ENCODE measurements around the gene CMKLR1.

Gene CMKLR1

DNA sequence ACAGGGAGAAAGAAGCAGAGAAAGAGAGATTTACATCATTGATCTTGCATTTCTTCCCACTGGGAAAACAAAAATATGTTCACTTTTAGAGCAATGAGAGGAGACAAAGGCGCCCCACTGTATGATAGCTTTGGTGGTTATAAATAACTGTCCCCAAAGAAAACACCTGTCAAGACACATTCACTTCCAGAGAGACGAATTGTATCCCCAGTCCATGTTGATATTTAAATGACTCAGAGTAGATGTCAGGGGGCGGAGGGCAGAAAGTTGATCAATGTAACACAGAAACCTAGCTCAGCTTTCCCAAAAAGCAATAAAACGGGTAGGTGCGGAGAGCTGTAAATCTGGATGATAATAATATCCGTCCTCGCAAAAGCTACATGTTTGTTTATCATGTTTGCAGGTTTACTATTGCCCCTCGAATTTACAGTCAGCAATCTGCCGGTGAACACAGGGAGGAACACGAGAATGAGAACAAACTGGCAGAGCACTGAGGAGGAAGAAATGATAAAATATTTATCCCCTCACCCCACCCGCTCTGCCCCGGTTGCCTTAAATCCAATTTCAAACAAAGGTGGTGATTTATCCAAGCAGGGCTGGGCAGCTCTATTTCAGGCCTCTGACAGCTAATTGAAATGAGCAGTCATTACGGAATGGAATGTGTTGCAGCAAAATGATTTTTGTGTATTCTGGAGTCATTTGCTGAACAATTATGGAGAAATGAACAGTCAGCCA is 84.4 kb downstream of the CMKLR1 start:
- Histone ChIP-seq H3K79me2 (no peaks in the 10 kb centered on the region), H3K9ac (no peak overlapping the region), H3K27ac (no peak overlapping the region), H2AFZ (no peak overlapping the region), H3K36me3 (ENCODE audit: control insufficient read depth, insufficient read depth, low read length) (no peaks in the 10 kb centered on the region), H3K4me2 (ENCODE audit: low read length) (no peak overlapping the region), H3K4me3 (ENCODE audit: low read depth, low read length) (no peak overlapping the region), H3K27me3 (ENCODE audit: control insufficient read depth, insufficient read depth, low read length) (no peaks in the 10 kb centered on the region), H3K4me1 (no peaks in the 10 kb centered on the region), H3K9me3 (ENCODE audit: control insufficient read depth, low read length) (no peaks in the 10 kb centered on the region)
- TF ChIP-seq, protein P1, sequence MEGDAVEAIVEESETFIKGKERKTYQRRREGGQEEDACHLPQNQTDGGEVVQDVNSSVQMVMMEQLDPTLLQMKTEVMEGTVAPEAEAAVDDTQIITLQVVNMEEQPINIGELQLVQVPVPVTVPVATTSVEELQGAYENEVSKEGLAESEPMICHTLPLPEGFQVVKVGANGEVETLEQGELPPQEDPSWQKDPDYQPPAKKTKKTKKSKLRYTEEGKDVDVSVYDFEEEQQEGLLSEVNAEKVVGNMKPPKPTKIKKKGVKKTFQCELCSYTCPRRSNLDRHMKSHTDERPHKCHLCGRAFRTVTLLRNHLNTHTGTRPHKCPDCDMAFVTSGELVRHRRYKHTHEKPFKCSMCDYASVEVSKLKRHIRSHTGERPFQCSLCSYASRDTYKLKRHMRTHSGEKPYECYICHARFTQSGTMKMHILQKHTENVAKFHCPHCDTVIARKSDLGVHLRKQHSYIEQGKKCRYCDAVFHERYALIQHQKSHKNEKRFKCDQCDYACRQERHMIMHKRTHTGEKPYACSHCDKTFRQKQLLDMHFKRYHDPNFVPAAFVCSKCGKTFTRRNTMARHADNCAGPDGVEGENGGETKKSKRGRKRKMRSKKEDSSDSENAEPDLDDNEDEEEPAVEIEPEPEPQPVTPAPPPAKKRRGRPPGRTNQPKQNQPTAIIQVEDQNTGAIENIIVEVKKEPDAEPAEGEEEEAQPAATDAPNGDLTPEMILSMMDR (IDR thresholded peaks at IDR 0.05) = no peak

DNA sequence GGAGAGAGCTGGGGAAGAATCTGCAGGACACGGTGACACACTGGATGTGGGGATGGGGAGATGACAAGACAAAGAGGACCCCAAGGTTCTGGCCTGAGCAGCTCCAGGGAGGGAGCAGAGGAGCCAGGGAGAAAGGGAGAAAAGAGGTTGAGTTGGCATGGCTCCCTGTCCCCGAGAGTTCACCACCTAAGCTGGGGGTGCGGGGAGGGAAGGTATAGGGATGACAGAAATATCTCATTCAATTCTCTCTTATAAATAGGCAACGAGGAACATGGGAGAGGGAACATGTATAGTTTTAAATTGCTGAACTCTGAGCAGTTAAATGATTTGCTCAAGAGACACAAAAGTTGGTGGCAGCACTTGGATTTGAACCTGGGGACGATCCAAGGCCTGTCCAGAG is 85.1 kb downstream of the CMKLR1 start:
- no peaks in the 10 kb centered on the region for H3K36me3 ChIP-seq (ENCODE audit: control insufficient read depth, insufficient read depth, low read length)

DNA sequence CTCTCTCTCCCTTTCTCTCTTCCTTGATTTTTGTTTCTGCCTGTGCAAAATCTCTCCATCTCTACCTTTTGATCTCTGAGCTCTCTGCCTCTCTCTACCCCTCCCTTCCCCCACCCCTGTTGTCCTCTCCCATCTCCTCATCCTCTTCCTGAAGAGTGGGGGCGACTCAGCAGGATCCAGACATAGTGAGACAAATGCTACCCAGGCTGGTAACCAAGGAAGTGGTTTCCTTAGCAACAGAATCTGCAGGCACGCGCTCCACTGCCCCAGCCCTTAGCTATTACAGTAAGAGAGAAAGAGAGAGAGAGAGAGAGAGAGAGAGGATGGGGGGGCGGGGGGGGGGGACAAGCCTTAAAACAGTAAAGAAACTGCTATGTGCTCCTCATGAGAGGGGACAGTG is 85.6 kb downstream of the CMKLR1 start:
- H2AFZ ChIP-seq = no peak overlapping the region
- no peak overlapping the region for H3K4me3 ChIP-seq (ENCODE audit: low read depth, low read length)
- no peak overlapping the region for H3K4me2 ChIP-seq (ENCODE audit: low read length)
- no peak overlapping the region for H3K9ac ChIP-seq
- no peaks in the 10 kb centered on the region for H3K9me3 ChIP-seq (ENCODE audit: control insufficient read depth, low read length)
- H3K4me1 ChIP-seq = no peaks in the 10 kb centered on the region
- TF ChIP-seq, protein P1 (IDR thresholded peaks at IDR 0.05) = no peak
- H3K36me3 ChIP-seq (ENCODE audit: control insufficient read depth, insufficient read depth, low read length) = no peaks in the 10 kb centered on the region
- no peaks in the 10 kb centered on the region for H3K79me2 ChIP-seq
- no peak overlapping the region for H3K27ac ChIP-seq
- H3K27me3 ChIP-seq (ENCODE audit: control insufficient read depth, insufficient read depth, low read length) = no peaks in the 10 kb centered on the region

More for the DNA sequence above, 85.1 kb downstream of the CMKLR1 start:
- H3K79me2 ChIP-seq = no peaks in the 10 kb centered on the region
- H3K9ac ChIP-seq = no peak overlapping the region
- TF ChIP-seq, protein P1 (IDR thresholded peaks at IDR 0.05) = no peak
- no peaks in the 10 kb centered on the region for H3K9me3 ChIP-seq (ENCODE audit: control insufficient read depth, low read length)
- no peak overlapping the region for H3K4me2 ChIP-seq (ENCODE audit: low read length)
- H3K27me3 ChIP-seq (ENCODE audit: control insufficient read depth, insufficient read depth, low read length) = no peaks in the 10 kb centered on the region
- H2AFZ ChIP-seq = no peak overlapping the region
- no peak overlapping the region for H3K4me3 ChIP-seq (ENCODE audit: low read depth, low read length)
- no peaks in the 10 kb centered on the region for H3K4me1 ChIP-seq
- no peak overlapping the region for H3K27ac ChIP-seq

DNA sequence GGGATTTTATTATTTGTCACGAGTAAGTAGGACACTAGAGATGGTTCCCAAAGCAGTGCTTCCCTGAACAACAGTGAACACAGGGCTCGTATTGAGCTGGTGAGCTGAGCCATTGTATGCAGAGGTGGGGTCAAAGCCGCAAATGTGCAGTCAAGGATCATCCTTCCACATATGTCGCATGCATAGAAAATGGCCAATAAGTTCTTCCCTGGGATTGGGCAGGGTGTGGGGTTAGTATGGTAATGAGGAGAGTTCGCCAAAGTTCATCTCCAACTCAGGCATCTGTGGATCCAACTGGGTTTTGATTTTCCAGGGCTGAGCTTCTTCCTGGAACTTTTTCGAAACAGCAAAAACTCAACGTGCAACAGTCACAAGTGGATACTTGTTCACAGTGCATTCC is 86.6 kb downstream of the CMKLR1 start:
- Histone ChIP-seq H3K4me2 (ENCODE audit: low read length) (no peak overlapping the region), H3K9me3 (ENCODE audit: control insufficient read depth, low read length) (no peaks in the 10 kb centered on the region), H3K27ac (no peak overlapping the region), H3K9ac (no peak overlapping the region), H3K79me2 (no peaks in the 10 kb centered on the region), H2AFZ (no peak overlapping the region), H3K27me3 (ENCODE audit: control insufficient read depth, insufficient read depth, low read length) (no peaks in the 10 kb centered on the region), H3K4me1 (no peaks in the 10 kb centered on the region), H3K4me3 (ENCODE audit: low read depth, low read length) (no peak overlapping the region), H3K36me3 (ENCODE audit: control insufficient read depth, insufficient read depth, low read length) (no peaks in the 10 kb centered on the region)
- TF ChIP-seq, protein P1 (IDR thresholded peaks at IDR 0.05) = no peak

DNA sequence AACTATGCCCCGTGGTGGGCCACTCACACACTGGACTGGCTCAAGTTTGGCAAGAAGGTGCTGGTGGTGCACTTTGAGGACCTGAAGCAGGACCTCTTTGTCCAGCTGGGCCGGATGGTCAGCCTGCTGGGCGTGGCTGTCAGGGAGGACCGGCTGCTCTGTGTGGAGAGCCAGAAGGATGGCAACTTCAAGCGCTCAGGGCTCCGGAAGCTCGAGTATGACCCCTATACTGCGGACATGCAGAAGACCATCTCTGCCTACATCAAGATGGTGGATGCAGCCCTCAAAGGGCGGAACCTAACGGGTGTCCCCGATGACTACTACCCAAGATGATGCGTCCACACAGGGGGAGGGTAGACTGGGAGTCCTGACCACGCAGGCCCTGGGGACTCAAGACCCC is 91.1 kb downstream of the CMKLR1 start:
- H3K9ac ChIP-seq = no peak overlapping the region
- H3K4me3 ChIP-seq (ENCODE audit: low read depth, low read length) = no peak overlapping the region
- TF ChIP-seq, protein P1 (IDR thresholded peaks at IDR 0.05) = no peak
- no peak overlapping the region for H3K4me2 ChIP-seq (ENCODE audit: low read length)
- H3K4me1 ChIP-seq = no peaks in the 10 kb centered on the region
- no peak overlapping the region for H2AFZ ChIP-seq
- no peaks in the 10 kb centered on the region for H3K79me2 ChIP-seq
- H3K9me3 ChIP-seq (ENCODE audit: control insufficient read depth, low read length) = no peaks in the 10 kb centered on the region
- H3K27me3 ChIP-seq (ENCODE audit: control insufficient read depth, insufficient read depth, low read length) = no peaks in the 10 kb centered on the region
- H3K27ac ChIP-seq = no peak overlapping the region
- no peaks in the 10 kb centered on the region for H3K36me3 ChIP-seq (ENCODE audit: control insufficient read depth, insufficient read depth, low read length)

All from parathyroid adenoma (tissue), 2 donors.